ENCODE measurements around the gene PTGS2.

The PTGS2 gene

DNA sequence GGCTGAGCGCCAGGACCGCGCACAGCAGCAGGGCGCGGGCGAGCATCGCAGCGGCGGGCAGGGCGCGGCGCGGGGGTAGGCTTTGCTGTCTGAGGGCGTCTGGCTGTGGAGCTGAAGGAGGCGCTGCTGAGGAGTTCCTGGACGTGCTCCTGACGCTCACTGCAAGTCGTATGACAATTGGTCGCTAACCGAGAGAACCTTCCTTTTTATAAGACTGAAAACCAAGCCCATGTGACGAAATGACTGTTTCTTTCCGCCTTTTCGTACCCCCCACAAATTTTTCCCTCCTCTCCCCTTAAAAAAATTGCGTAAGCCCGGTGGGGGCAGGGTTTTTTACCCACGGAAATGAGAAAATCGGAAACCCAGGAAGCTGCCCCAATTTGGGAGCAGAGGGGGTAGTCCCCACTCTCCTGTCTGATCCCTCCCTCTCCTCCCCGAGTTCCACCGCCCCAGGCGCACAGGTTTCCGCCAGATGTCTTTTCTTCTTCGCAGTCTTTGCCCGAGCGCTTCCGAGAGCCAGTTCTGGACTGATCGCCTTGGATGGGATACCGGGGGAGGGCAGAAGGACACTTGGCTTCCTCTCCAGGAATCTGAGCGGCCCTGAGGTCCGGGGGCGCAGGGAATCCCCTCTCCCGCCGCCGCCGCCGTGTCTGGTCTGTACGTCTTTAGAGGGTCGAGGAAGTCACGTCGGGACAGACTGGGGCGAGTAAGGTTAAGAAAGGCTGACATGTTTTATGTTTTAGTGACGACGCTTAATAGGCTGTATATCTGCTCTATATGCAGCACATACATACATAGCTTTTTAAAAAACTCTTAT lies at the start of gene PTGS2:
TSS of gene PTGS2 (minus strand) at position 179 of the 817 bp plus-strand sequence. CDS start at position 46, 133 bp downstream.
- DNase-seq (ENCODE audit: extremely low read depth in 1 of 2, low read depth in 1 of 2): no peak

DNA sequence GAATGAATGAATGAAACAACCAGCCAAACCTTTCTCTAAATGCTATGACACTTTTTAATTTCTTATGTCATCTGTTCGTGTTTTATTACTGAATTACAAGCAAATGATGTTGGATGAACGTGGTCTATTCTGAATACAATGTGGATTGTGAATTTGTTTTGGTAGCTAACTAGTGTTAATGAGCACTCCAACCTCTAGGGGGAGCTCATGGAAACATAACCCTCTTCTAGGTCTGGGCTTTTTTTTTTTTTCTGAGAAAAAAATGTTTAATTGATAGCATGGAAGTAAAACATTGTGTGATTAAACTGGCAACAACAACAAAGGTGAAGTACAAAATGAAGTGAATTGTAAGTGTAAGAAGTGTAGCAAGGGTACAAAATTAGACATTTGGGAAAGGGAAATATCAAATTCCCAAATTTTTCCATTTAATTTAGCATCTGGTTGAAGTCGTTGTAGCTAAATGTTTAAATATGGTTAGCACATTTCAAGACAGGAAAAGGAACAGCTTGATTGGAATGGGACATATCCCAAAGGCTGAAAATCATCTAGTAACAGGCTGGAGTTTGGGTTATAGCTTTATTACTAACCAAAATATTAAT lies 42.6 kb upstream of the PTGS2 start:
- DNase-seq (ENCODE audit: extremely low read depth in 1 of 2, low read depth in 1 of 2): no peak

DNA sequence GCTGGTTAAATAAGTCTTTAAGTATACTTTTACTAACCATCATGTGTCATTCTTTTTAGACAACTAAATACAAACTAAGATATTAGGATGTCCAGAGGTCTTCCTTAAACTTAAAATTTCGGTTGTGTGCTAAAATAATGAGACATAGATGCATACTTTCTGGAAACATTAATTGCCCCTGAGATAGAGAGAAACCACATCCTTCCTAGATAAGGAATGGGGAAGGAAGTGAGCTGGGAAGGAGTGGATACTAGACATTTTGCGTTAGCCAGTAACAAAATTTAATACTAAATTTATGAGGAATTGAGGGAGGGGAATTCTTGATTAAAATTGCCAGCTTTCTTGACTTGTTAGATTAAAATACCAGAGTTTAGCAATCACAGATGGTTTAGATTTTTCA lies 37.1 kb upstream of the PTGS2 start:
- DNase-seq (ENCODE audit: extremely low read depth in 1 of 2, low read depth in 1 of 2): no peak

- DNase-seq (ENCODE audit: extremely low read depth in 1 of 2, low read depth in 1 of 2): no peak
These were observed 35.9 kb upstream of the PTGS2 start for GRCh38 chr1:186715887-186716809.

GRCh38 chr1:186710696-186711095 lies 30.5 kb upstream of the PTGS2 start:
- DNase-seq (ENCODE audit: extremely low read depth in 1 of 2, low read depth in 1 of 2): no peak

DNA sequence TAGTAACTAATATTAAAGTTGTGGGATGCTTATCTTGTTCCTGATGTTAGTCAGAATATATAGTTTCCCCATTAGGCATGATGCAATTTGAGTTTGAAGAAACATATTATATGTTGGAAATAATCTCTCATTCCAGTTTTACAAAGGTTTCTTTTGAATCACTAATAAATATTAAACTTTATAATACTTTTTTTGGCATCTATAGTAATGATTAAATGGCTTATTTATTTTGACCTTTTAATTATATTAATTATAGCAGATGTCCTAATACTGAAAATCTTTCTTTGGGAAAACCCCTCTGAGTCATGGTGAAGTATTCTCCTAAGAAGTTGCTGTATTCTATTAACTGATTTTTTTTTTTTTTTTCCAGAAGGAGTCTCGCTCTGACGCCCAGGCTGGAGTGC lies 28.5 kb upstream of the PTGS2 start:
- no peak for DNase-seq (ENCODE audit: extremely low read depth in 1 of 2, low read depth in 1 of 2)

- no peak for DNase-seq (ENCODE audit: extremely low read depth in 1 of 2, low read depth in 1 of 2)
These were observed 23.1 kb upstream of the PTGS2 start for GRCh38 chr1:186703209-186703766.

- no peak for DNase-seq (ENCODE audit: extremely low read depth in 1 of 2, low read depth in 1 of 2)
These were observed 20.5 kb upstream of the PTGS2 start for GRCh38 chr1:186700722-186701121.

GRCh38 chr1:186699519-186699918 lies 19.3 kb upstream of the PTGS2 start:
- no peak for DNase-seq (ENCODE audit: extremely low read depth in 1 of 2, low read depth in 1 of 2)

DNA sequence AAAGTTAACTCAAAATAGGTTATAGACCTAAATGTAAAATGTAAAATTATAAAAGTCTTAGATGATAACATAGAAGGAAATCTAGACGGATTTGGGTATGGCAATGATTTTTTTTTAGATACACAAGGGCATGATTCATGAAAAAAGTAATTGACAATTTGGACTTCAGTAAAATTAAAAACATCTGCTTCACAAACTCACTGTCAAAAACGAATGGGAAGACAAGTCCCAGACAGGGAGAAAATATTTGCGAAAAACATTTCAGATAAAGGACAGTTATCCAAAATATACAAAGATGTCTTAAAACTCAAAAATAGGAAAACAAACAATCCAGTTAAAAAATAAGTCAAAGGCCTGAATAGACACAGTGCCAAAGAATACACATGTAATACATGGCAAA lies 9.7 kb upstream of the PTGS2 start:
- no peak for DNase-seq (ENCODE audit: extremely low read depth in 1 of 2, low read depth in 1 of 2)

GRCh38 chr1:186689376-186689775 lies 9.2 kb upstream of the PTGS2 start:
- no peak for DNase-seq (ENCODE audit: extremely low read depth in 1 of 2, low read depth in 1 of 2)

DNA sequence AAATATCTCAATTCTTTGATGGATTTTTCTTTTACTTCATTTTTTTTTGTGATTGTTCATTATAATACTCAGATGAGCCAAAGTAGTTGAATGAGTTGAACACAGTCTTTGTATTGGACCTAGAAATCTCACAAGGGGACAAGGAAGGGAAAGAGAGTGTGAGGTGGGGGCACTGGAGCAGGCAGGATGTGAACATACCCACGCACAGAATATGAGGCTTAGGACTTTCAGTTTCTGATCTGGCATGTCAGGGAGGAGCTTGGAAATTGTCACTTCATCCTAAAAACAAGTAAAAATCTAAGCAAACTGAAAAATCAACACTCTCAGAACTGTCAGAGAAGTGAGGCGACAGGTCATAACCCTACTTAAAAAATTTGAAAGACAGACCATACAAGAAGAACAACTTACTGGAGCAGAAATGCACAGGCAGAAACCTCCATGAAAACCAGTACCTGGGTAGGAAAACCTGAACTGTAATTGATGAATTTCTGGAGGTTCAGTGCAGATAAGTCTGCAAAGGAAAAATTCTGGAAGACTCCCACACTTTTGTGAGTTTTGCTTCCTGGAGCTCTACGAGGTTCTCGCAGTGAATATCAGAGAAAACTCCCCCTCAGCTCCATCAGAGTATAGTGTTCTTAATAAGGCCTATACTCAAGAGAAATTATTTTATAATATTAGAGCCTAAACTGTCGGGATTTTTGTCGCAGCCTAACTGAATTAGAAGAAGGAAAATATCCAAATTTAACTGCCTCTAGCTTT lies 3.6 kb upstream of the PTGS2 start:
- DNase-seq (ENCODE audit: extremely low read depth in 1 of 2, low read depth in 1 of 2): no peak

DNA sequence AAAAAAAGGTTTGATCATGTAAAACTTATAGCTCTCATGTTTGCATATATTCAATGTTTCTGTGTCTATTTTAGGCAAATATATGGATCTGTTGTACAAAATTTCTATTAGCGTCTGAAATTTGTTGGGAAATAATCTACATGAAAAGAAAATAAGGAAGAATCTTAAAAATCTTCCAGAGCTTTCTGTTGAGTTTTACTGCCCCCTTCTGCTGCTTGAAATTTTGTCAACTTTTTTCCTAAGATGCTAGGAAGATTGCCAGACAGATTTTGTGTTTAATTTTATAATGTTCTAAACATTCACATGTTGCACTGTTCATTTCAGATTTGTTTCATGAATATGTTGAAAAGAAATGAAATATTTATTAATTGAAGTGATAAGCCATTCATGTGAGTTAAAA lies 2.5 kb upstream of the PTGS2 start:
- DNase-seq (ENCODE audit: extremely low read depth in 1 of 2, low read depth in 1 of 2): no peak

DNA sequence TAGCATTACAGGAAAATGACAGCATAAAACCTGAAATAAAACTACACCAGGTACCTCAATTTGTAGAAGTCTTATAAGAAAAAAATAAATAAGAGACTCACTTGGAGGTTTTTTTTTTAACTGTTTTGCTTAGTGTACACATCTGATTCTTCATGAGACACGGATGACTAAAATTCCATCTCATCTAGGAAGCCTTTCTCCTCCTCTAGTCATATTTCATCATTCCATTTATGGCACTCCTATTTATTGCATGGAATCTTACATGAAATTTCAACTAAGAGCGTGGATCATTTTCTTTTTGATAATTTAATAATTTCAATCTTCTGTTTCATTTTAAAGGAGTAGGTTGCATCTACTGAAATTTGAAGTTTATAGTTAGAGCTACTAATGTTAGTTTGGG lies 1.6 kb upstream of the PTGS2 start:
- DNase-seq (ENCODE audit: extremely low read depth in 1 of 2, low read depth in 1 of 2): no peak

DNA sequence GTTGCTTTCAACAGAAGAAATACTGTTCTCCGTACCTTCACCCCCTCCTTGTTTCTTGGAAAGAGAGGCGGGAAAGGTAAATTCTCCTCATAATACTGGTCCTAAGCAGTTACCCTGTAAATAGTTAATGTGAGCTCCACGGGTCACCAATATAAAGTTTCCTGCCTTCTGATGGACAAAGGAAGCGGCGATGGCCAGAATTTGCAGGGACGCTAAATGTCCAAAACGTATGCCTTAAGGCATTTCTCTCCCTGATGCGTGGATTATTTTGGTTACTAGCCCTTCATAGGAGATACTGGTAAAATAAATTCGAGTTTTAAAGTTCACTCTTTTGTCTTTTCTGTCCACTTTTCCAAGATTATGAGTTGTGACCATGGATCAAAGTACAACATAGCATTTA lies 898 bp upstream of the PTGS2 start:
- no peak for DNase-seq (ENCODE audit: extremely low read depth in 1 of 2, low read depth in 1 of 2)

- no peak for DNase-seq (ENCODE audit: extremely low read depth in 1 of 2, low read depth in 1 of 2)
These were observed 339 bp downstream of the PTGS2 start for GRCh38 chr1:186679924-186680244.

- DNase-seq (ENCODE audit: extremely low read depth in 1 of 2, low read depth in 1 of 2): no peak
These were observed 2.1 kb downstream of the PTGS2 start for GRCh38 chr1:186678155-186678554.

- no peak for DNase-seq (ENCODE audit: extremely low read depth in 1 of 2, low read depth in 1 of 2)
These were observed 7.6 kb downstream of the PTGS2 start for GRCh38 chr1:186672596-186672995.

- no peak for DNase-seq (ENCODE audit: extremely low read depth in 1 of 2, low read depth in 1 of 2)
These were observed 8.1 kb downstream of the PTGS2 start for GRCh38 chr1:186672131-186672530.

- DNase-seq (ENCODE audit: extremely low read depth in 1 of 2, low read depth in 1 of 2): no peak
These were observed 8.9 kb downstream of the PTGS2 start for GRCh38 chr1:186671136-186671825.
